ENCODE measurements around the gene C9orf43. TPM values are rescaled to one million over a fixed set of nuclear protein-coding genes. Genes with fewer than 3 reads are reported as not detected.

The C9orf43 gene
- total and polyA plus RNA-seq, 2 experiments from 2014 or later = 0.63 to 1.1 TPM

DNA sequence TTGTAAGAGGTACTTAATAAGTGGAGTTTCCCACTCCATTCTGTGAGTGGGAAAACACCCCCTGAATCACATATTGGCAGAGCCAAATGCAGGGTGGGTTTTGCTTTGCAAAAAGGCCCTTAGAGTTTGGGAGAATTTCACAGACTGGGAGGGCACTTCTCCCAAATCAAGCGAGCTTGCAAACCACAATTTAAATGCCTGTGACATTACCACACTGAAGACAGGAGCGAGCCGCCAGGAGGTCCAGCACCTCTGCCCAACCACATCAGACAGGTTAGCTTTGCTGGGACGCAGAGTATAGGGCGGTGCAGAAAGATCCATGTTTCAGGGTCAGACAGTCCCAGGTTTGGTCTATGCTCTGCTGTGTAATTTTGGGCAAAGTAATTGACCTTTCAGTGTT, 11.8 kb upstream of the C9orf43 start:
- no peaks in the 10 kb centered on the region for H4K20me1 ChIP-seq (replicated peaks; ENCODE audit: insufficient read depth)
- 0 out of 2 replicates have a peak, but pooled peaks cover 3% of the 10 kb centered on the region for H3F3A ChIP-seq (replicated peaks; ENCODE audit: low read depth)
- no peaks in the 10 kb centered on the region for H3K79me2 ChIP-seq (replicated peaks; ENCODE audit: insufficient read depth)
- H3K4me1 Mint-ChIP-seq = peaks cover 4% of the 10 kb centered on the region; the same call in 2 of the 3 replicates
- no peak overlapping the region for H3K27ac ChIP-seq (ENCODE audit: low read depth)
- H3K9me2 ChIP-seq (ENCODE audit: insufficient read depth) = no peaks in the 10 kb centered on the region
- H3K4me3 Mint-ChIP-seq = no peak overlapping the region
- H3K27me3 Mint-ChIP-seq (ENCODE audit: insufficient read depth, low read depth, poor library complexity) = peaks cover 8% of the 10 kb centered on the region
- no peak overlapping the region for H2AFZ ChIP-seq
- no peaks in the 10 kb centered on the region for H3K27me3 ChIP-seq (ENCODE audit: insufficient read depth)
- H3K27ac Mint-ChIP-seq = no peak overlapping the region
- no peak for TF ChIP-seq CREB1 (CRISPR knock-in tag; IDR thresholded peaks at IDR 0.05; ENCODE audit: low read depth)
- no peak for TF ChIP-seq POLR2AphosphoS5 (IDR thresholded peaks at IDR 0.05; ENCODE audit: low read depth)
- TF ChIP-seq EZH2 (IDR thresholded peaks at IDR 0.05; ENCODE audit: low read depth, unreplicated experiment) = no peak
- TF ChIP-seq, protein P1, sequence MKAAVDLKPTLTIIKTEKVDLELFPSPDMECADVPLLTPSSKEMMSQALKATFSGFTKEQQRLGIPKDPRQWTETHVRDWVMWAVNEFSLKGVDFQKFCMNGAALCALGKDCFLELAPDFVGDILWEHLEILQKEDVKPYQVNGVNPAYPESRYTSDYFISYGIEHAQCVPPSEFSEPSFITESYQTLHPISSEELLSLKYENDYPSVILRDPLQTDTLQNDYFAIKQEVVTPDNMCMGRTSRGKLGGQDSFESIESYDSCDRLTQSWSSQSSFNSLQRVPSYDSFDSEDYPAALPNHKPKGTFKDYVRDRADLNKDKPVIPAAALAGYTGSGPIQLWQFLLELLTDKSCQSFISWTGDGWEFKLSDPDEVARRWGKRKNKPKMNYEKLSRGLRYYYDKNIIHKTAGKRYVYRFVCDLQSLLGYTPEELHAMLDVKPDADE (IDR thresholded peaks at IDR 0.05) = no peak
- no peak for TF ChIP-seq STAT1 (IDR thresholded peaks at IDR 0.05; ENCODE audit: unreplicated experiment)
- TF ChIP-seq, protein P2, sequence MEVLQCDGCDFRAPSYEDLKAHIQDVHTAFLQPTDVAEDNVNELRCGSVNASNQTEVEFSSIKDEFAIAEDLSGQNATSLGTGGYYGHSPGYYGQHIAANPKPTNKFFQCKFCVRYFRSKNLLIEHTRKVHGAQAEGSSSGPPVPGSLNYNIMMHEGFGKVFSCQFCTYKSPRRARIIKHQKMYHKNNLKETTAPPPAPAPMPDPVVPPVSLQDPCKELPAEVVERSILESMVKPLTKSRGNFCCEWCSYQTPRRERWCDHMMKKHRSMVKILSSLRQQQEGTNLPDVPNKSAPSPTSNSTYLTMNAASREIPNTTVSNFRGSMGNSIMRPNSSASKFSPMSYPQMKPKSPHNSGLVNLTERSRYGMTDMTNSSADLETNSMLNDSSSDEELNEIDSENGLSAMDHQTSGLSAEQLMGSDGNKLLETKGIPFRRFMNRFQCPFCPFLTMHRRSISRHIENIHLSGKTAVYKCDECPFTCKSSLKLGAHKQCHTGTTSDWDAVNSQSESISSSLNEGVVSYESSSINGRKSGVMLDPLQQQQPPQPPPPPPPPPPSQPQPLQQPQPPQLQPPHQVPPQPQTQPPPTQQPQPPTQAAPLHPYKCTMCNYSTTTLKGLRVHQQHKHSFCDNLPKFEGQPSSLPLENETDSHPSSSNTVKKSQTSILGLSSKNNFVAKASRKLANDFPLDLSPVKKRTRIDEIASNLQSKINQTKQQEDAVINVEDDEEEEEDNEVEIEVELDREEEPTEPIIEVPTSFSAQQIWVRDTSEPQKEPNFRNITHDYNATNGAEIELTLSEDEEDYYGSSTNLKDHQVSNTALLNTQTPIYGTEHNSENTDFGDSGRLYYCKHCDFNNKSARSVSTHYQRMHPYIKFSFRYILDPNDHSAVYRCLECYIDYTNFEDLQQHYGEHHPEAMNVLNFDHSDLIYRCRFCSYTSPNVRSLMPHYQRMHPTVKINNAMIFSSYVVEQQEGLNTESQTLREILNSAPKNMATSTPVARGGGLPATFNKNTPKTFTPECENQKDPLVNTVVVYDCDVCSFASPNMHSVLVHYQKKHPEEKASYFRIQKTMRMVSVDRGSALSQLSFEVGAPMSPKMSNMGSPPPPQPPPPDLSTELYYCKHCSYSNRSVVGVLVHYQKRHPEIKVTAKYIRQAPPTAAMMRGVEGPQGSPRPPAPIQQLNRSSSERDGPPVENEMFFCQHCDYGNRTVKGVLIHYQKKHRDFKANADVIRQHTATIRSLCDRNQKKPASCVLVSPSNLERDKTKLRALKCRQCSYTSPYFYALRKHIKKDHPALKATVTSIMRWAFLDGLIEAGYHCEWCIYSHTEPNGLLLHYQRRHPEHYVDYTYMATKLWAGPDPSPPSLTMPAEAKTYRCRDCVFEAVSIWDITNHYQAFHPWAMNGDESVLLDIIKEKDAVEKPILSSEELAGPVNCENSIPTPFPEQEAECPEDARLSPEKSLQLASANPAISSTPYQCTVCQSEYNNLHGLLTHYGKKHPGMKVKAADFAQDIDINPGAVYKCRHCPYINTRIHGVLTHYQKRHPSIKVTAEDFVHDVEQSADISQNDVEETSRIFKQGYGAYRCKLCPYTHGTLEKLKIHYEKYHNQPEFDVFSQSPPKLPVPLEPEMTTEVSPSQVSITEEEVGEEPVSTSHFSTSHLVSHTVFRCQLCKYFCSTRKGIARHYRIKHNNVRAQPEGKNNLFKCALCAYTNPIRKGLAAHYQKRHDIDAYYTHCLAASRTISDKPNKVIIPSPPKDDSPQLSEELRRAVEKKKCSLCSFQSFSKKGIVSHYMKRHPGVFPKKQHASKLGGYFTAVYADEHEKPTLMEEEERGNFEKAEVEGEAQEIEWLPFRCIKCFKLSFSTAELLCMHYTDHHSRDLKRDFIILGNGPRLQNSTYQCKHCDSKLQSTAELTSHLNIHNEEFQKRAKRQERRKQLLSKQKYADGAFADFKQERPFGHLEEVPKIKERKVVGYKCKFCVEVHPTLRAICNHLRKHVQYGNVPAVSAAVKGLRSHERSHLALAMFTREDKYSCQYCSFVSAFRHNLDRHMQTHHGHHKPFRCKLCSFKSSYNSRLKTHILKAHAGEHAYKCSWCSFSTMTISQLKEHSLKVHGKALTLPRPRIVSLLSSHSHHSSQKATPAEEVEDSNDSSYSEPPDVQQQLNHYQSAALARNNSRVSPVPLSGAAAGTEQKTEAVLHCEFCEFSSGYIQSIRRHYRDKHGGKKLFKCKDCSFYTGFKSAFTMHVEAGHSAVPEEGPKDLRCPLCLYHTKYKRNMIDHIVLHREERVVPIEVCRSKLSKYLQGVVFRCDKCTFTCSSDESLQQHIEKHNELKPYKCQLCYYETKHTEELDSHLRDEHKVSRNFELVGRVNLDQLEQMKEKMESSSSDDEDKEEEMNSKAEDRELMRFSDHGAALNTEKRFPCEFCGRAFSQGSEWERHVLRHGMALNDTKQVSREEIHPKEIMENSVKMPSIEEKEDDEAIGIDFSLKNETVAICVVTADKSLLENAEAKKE (CRISPR knock-in tag; IDR thresholded peaks at IDR 0.05) = no peak
- TF ChIP-seq ZNF114 (CRISPR knock-in tag; IDR thresholded peaks at IDR 0.05) = no peak
- no peaks in the 10 kb centered on the region; the same call in 2 of the 3 replicates for H3K36me3 Mint-ChIP-seq (ENCODE audit: low read depth)
- H3K4me2 ChIP-seq = no peak overlapping the region
- H3K4me3 ChIP-seq = no peak overlapping the region
- H3K4me1 ChIP-seq (ENCODE audit: insufficient read depth) = no peaks in the 10 kb centered on the region
- no peak for DNase-seq (ENCODE audit: low spot score)
- no peak for ATAC-seq
- no peaks in the 10 kb centered on the region for H3K36me3 ChIP-seq (ENCODE audit: insufficient read depth)
- no peaks in the 10 kb centered on the region for H3K9me3 Mint-ChIP-seq
